Measurements from ENCODE around the gene IL27RA.

The IL27RA gene

DNA sequence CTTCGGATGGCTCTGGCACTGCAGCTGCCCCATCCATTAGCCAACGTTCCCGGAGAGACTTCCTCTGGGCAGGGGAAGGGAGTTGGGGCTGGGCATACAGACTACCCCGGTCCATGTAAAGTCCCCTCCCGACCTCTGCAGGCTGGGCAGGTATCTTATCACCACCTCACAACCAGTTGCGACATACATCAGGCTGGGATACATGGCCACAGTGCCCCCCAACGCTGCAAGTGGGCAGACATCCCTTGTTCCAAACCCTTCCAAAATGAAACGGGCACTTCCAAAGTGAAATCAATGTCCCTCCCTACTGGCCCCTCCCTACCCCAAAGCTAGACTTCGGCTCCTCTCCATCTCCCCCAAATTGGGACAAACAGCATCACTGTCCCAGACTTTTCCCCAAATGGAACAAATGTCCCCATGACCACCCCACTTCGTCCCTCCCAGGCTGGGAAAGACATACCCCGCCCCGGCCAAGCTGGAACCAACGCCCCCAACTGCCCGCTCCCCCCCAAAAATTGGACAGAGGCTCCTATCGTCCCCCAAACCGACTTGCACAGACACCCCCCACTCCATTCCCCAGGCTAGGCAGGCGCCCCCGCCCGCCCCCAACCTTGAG lies 25.3 kb downstream of the IL27RA start:
- Mint-ChIP-seq H3K27ac (no peak overlapping the region), H3K4me1 (ENCODE audit: low read depth) (peaks cover 12% of the 10 kb centered on the region), H3K36me3 (ENCODE audit: low read depth) (peaks cover 15% of the 10 kb centered on the region), H3K9me3 (no peaks in the 10 kb centered on the region), H3K4me3 (no peak overlapping the region), H3K27me3 (peaks cover 42% of the 10 kb centered on the region)

DNA sequence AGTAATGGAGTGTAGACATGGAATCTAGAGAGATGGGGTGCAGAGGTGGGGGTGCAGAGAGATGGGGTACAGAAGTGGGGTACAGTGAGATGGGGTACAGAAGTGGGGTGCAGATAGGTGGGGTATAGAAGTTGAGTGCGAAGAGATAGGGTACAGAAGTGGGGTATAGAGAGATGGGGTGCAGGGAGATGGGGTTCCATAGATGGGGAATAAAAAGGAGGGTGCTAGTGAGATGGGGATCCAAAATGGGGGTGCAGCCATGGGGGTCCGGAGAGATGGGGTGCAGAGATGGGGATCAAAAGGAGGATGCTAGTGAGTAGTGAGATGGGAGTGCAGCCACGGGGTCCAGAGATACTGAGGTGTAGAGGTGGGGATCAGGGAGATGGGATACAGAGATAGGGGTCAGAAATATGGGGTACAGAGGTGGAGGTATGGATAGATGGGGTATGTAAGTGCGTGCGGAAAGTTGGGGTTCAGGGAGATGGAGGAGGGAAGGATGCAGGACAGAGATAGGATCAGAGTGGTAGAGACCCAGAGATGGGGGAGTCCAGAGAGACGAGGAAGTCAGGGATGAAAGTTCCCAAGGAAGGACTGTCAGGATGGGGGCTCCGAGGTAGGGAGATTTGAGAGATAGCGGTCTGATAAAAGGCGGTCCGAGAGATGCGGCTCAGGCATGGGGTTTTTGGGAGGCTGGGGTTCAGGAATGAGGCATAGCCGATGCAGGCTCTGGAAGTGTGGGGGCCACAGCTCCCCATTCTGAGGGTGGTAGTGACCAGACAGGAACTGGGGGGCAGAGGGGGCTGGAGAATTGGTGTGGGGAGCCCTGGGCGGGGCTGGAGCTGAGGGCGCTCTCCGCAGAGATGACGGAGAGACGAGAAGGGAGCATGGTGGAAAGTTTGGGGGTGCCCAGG lies 26.9 kb downstream of the IL27RA start:
- Mint-ChIP-seq H3K4me3 (peak overlapping the region; percentile 8), H3K36me3 (ENCODE audit: low read depth) (no peaks in the 10 kb centered on the region), H3K4me1 (ENCODE audit: low read depth) (peaks cover 12% of the 10 kb centered on the region), H3K27me3 (peaks cover 42% of the 10 kb centered on the region), H3K9me3 (no peaks in the 10 kb centered on the region), H3K27ac (peak overlapping the region; percentile 31)

DNA sequence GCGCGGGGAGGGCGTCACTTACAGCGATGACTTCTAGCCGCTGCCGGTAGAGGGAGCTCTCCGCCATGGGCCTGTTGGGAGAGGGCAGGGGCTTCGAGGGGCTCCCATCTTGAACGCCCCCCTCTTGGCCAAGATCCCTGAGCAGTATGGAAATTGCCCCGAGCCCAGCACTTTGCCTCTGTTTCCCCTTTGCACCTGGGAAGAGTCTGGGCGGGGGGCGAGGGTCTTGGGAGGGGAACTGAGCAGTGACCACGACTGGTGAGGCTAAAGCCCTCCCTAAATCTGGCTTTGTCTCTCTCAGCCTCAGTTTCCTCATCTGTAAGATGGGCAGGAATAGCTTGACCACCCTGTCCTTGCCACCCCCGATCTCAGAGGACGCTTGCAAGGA lies 27.5 kb downstream of the IL27RA start:
- Mint-ChIP-seq H3K36me3 (ENCODE audit: low read depth) (no peaks in the 10 kb centered on the region), H3K4me1 (ENCODE audit: low read depth) (peaks cover 12% of the 10 kb centered on the region), H3K4me3 (no peak overlapping the region), H3K9me3 (no peaks in the 10 kb centered on the region), H3K27ac (no peak overlapping the region), H3K27me3 (peaks cover 42% of the 10 kb centered on the region)

DNA sequence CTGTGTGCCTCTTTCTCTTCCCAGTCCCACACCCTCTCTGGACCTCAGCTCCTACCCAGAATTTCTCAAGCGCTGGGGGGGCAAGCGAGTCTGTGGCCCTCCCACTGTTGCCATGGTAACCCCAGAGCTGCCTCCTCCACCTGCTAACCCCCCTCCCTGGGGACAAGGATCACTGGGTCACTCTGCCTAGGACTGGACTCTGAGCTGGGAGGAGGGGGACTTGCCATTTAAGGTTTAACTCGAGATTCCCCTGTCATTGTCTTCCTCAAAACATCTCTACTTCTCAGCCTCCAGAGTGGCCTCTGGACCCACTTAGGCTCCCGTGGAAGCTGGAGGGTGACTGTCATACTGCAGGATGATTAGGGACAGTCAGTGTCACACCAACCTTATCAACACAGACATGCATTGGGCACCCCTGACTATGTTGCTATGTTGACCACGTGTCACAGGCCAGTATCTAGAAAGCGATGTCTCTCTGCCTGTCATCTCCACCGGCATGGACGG lies 28.1 kb downstream of the IL27RA start:
- no peak overlapping the region for H3K27ac Mint-ChIP-seq
- no peak overlapping the region for H3K4me3 Mint-ChIP-seq
- H3K27me3 Mint-ChIP-seq = peaks cover 42% of the 10 kb centered on the region
- no peaks in the 10 kb centered on the region for H3K9me3 Mint-ChIP-seq
- no peaks in the 10 kb centered on the region for H3K36me3 Mint-ChIP-seq (ENCODE audit: low read depth)
- H3K4me1 Mint-ChIP-seq (ENCODE audit: low read depth) = peaks cover 12% of the 10 kb centered on the region

DNA sequence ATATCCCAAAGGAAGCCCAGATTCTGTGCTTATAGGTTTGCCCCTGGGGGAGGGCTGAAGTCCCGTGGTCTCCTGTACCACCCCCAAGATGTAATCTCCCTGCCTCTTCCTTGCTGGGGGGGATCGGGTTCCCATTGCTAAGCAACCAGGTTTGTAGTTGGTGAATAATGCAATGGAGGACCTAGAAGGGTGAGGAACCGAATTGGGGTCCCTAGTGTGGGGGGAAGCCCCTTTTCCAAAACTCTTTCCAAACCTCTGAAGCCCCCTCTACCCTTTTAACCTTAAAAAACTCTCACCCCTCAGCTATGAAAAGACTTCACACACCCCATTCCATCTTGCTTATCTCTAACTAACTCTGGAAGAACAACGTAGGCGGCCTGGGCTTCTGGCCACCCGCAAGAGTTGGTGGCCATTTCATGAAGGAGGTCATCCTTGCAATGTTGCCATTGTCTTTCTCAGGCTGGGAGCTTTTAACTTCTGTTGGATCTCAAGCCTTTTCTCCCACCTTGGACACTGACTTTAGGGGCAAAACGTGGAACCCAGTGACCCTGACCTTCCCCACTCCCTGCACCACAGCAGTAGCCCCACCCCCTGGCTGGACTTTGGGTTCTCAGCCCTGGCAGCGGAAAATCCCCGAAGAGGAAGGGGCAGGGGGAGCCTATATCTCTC lies 29.7 kb downstream of the IL27RA start:
- Mint-ChIP-seq H3K4me1 (ENCODE audit: low read depth) (peaks cover 12% of the 10 kb centered on the region), H3K36me3 (ENCODE audit: low read depth) (no peaks in the 10 kb centered on the region), H3K4me3 (no peak overlapping the region), H3K27me3 (peaks cover 39% of the 10 kb centered on the region), H3K27ac (no peak overlapping the region), H3K9me3 (no peaks in the 10 kb centered on the region)

DNA sequence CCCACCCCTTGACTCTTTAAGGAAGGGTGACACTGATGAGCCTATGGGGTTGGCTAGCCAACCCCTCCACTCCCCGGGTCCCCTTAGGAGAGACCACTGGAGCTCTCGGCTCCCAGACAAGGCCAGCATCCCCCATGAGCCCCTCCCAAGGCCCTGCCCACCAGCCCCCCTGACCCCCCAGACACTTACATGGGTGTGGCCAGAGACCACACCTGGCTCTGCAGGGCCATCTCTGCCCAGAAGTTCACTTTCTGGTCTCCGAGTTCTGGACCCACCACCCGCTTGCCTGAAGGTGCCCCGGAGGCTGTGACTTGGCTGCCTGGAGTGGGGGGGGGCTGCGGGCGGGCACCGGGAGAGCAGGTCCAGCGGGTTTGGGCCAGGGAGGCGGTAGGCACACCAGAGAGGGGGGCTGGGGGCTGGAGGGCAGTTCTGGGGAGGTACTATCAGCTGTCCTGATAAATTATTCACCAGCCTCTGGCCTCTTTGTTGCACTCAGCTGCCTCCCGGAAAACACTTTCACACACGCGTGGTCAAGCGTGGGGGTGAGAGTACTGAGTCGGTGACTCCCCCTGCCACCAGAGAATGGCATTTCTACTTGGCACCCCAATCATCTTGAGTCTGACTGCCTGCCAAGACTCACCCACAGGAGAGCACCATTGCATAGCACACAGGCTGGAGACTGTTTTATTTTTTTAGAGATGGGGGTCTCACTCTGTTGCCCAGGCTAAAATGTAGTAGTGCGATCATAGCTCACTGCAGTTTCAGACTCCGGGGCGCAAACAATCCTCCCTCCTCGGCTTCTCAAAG lies 30.4 kb downstream of the IL27RA start, which contains the start of gene PALM3:
PALM3 (minus strand) TSS at position 326 of the 807 bp plus-strand sequence; CDS start at position 230, 96 bp downstream.
- Mint-ChIP-seq H3K27ac (no peak within 1 kb of the TSS), H3K4me3 (no peak within 1 kb of the TSS), H3K9me3 (no peaks in the 10 kb centered on the region), H3K27me3 (peaks cover 36% of the 10 kb centered on the region), H3K4me1 (ENCODE audit: low read depth) (peaks cover 12% of the 10 kb centered on the region), H3K36me3 (ENCODE audit: low read depth) (no peaks in the 10 kb centered on the region)

DNA sequence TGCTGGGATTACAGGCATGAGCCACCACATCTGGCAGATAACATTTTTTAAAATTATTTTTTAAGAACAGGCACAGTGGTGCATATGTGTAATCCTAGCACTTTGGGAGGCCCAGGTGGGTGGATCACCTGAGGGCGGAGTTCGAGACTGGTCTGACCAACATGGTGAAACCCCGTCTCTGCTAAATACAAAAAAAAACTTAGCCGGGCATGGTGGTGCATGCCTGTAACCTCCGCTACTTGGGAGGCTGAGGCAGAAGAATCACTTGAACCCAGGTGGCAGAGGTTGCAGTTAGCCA lies 30.9 kb downstream of the IL27RA start:
- H3K4me3 Mint-ChIP-seq = no peak overlapping the region
- no peaks in the 10 kb centered on the region for H3K9me3 Mint-ChIP-seq
- no peaks in the 10 kb centered on the region for H3K36me3 Mint-ChIP-seq (ENCODE audit: low read depth)
- peaks cover 12% of the 10 kb centered on the region for H3K4me1 Mint-ChIP-seq (ENCODE audit: low read depth)
- no peak overlapping the region for H3K27ac Mint-ChIP-seq
- H3K27me3 Mint-ChIP-seq = peaks cover 35% of the 10 kb centered on the region

DNA sequence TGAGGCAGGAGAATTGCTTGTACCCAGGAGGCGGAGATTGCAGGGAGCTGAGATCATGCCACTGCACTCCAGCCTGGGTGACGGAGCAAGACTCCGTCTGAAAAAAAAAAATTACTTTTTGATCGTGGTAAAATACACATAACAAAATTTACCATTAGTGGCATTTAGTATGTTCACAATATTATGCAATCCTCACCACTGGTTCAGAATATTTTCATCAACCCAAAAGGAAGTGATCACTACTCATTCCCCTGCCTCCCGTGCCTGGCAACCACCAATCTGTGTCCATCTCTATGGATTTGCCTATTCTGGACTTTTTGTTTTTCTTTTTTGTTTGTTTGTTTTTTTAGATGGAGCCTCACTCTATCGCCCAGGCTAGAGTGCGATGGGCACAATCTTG lies 31.5 kb downstream of the IL27RA start:
- no peak overlapping the region for H3K27ac Mint-ChIP-seq
- peaks cover 32% of the 10 kb centered on the region for H3K27me3 Mint-ChIP-seq
- H3K36me3 Mint-ChIP-seq (ENCODE audit: low read depth) = no peaks in the 10 kb centered on the region
- peaks cover 12% of the 10 kb centered on the region for H3K4me1 Mint-ChIP-seq (ENCODE audit: low read depth)
- H3K9me3 Mint-ChIP-seq = no peaks in the 10 kb centered on the region
- H3K4me3 Mint-ChIP-seq = no peak overlapping the region

DNA sequence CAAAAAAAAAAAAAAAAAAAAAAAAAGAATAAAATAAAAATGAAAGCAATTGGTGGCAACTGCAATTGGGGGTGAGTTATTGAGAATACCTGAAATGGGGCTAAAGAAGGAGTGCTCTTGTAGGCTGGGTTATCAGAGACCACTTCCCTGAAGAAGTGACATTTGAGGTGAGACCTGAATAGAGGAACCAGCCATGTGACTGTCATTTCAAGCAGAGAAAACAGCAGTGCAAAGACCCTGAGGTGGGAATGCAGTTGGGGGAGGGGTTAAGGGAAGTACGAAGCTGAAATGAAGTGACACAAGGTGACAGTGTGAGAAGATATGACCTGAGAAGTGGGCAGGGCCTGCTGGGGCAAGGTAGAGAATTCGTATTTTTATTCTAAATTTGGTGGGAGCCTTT lies 34.6 kb downstream of the IL27RA start:
- H3K4me1 Mint-ChIP-seq (ENCODE audit: low read depth) = no peaks in the 10 kb centered on the region
- H3K4me3 Mint-ChIP-seq = no peak overlapping the region
- no peak overlapping the region for H3K27ac Mint-ChIP-seq
- H3K27me3 Mint-ChIP-seq = peaks cover 7% of the 10 kb centered on the region
- no peaks in the 10 kb centered on the region for H3K9me3 Mint-ChIP-seq
- H3K36me3 Mint-ChIP-seq (ENCODE audit: low read depth) = no peaks in the 10 kb centered on the region

DNA sequence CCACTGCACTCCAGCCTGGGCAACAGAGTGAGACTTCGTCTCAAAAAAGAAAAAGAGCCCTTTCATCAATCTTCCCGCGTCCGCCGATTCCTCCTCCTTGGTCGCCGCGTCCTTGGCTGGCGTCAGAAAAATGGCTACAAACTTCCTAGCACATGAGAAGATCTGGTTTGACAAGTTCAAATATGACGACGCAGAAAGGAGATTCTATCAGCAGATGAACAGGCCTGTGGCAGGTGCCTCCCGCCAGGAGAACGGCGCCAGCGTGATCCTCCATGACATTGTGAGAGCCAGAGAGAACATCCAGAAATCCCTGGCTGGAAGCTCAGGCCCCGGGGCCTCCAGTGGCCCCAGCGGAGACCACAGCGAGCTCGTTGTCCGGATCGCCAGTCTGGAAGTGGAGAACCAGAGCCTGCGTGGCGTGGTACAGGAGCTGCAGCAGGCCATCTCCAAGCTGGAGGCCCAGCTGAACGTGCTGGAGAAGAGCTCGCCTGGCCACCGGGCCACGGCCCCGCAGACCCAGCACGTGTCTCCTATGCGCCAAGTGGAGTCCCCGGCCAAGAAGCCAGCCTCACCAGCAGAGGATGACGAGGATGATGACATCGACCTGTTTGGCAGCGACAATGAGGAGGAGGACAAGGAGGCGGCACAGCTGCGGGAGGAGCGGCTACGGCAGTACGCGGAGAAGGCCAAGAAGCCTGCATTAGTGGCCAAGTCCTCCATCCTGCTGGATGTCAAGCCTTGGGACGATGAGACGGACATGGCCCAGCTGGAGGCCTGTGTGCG lies 38.9 kb downstream of the IL27RA start:
- Mint-ChIP-seq H3K27me3 (peaks cover 4% of the 10 kb centered on the region), H3K36me3 (ENCODE audit: low read depth) (no peaks in the 10 kb centered on the region), H3K4me3 (no peak overlapping the region), H3K27ac (no peak overlapping the region), H3K9me3 (no peaks in the 10 kb centered on the region), H3K4me1 (ENCODE audit: low read depth) (peaks cover 20% of the 10 kb centered on the region)

DNA sequence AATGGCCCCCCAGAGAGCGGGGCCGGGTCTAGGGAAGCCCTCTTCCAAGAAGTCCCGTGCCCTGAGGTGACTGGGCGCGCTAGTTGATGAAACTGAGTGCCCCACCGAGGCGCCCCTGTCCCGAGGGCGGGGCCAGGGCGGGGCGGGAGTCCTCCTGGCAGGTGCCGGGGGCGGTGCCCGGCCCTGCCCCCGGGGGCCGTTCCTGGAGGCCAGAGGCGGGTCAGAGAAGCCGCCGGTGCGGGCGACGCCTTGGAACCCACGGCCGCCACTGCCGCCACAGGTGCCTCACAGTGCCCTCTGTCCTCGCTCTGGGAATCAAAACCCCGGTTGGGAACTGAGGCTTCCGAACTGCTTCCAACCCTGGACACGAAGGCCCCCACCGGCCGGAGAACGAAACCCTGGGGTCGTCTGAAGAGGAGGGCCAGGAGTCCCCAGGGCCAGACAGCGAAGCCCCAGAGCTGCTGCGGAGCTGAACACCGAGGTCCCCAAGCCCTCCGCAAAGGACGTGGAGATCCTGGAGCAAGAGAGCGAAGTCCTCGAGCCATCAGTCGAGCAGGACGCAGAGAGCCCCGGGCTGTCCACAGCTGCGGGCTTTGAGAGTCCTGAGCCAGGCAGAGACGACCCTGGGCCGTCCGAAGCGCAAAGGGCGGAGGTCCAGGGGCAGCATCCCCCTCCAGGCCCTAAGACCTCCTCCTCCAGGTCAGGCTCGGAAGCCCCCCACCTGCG lies 41.1 kb downstream of the IL27RA start, which contains the start of gene MISP3:
MISP3 (plus strand) TSS at position 252 of the 726 bp plus-strand sequence. CDS start 524 bp downstream, outside the sequence.
- Mint-ChIP-seq H3K9me3 (no peaks in the 10 kb centered on the region), H3K27ac (no peak within 1 kb of the TSS), H3K27me3 (no peaks in the 10 kb centered on the region), H3K4me1 (ENCODE audit: low read depth) (peaks cover 20% of the 10 kb centered on the region), H3K4me3 (peak within 1 kb of the TSS; percentile 93), H3K36me3 (ENCODE audit: low read depth) (no peaks in the 10 kb centered on the region)

DNA sequence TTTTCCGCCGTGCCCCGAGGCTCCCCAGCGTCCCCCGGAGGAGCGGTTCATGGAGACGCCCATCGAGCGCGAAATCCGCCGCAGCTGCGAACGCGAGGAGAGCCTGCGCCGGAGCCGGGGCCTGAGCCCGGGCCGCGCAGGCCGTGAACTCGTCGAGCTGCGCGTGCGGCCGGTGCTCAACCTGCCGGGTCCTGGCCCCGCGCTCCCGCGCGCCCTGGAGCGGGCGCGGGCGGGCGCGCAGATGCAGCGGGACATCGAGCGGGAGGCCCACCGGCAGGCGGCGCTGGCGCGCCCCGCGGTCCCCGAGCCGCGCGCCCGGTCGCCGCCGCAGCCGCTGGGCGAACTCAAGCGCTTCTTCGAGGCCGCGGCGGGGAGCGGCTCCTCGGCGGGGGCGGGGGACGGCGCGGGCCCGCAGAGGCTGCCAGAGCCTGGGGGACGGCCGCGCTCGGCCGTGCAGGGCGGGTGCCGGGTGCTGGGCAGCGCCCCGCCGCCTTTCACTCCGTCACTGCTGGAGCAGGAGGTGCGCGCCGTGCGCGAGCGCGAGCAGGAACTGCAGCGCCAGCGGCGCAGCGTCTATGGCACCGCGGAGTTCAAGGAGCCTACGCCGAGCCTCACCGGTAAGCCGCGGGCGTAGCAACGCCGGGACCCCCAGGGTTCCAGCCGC lies 41.8 kb downstream of the IL27RA start:
- peak overlapping the region; percentile 93 for H3K4me3 Mint-ChIP-seq
- H3K4me1 Mint-ChIP-seq (ENCODE audit: low read depth) = peaks cover 20% of the 10 kb centered on the region
- H3K27me3 Mint-ChIP-seq = no peaks in the 10 kb centered on the region
- H3K27ac Mint-ChIP-seq = no peak overlapping the region
- H3K9me3 Mint-ChIP-seq = no peaks in the 10 kb centered on the region
- H3K36me3 Mint-ChIP-seq (ENCODE audit: low read depth) = no peaks in the 10 kb centered on the region
